ENCODE results near the gene GASK1A. TPM values are rescaled to one million over a fixed set of nuclear protein-coding genes. Genes with fewer than 3 reads are reported as not detected.

GASK1A gene
- total RNA-seq, 1 donor from 2014 or later, result 0.09 TPM

DNA sequence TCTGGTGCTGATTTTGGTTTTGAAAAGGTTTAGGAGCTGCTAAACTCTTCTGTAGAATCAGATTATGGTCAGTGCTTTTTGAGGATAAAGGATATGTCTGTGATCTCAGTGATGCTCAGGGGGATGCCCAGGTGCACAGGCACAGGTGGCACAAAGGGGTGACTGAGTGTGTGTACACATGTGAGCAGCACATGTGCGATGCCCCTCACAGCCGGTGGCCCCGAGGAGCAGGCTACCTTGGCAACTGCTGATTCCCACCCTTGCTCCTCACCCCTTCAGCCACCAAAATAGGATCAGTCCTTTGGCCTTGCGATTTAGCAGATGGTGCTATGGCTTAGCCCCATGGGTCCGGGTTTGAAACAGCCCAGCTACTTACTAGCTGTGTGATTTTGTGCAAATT lies 75.6 kb downstream of the GASK1A start:
- no peak for TF ChIP-seq EZH2 (IDR thresholded peaks at IDR 0.05; ENCODE audit: insufficient read depth, low read length)
- TF ChIP-seq, protein P1, sequence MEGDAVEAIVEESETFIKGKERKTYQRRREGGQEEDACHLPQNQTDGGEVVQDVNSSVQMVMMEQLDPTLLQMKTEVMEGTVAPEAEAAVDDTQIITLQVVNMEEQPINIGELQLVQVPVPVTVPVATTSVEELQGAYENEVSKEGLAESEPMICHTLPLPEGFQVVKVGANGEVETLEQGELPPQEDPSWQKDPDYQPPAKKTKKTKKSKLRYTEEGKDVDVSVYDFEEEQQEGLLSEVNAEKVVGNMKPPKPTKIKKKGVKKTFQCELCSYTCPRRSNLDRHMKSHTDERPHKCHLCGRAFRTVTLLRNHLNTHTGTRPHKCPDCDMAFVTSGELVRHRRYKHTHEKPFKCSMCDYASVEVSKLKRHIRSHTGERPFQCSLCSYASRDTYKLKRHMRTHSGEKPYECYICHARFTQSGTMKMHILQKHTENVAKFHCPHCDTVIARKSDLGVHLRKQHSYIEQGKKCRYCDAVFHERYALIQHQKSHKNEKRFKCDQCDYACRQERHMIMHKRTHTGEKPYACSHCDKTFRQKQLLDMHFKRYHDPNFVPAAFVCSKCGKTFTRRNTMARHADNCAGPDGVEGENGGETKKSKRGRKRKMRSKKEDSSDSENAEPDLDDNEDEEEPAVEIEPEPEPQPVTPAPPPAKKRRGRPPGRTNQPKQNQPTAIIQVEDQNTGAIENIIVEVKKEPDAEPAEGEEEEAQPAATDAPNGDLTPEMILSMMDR (IDR thresholded peaks at IDR 0.05; ENCODE audit: insufficient read depth, low read depth, low read length), result no peak
- Histone ChIP-seq H3K9ac (ENCODE audit: low read length) (no peak overlapping the region), H3K9me3 (ENCODE audit: insufficient read depth, low read depth, low read length) (no peaks in the 10 kb centered on the region), H3K4me2 (ENCODE audit: low read length) (no peak overlapping the region), H3K79me2 (ENCODE audit: insufficient read depth, low read length) (no peaks in the 10 kb centered on the region), H3K27me3 (ENCODE audit: insufficient read depth, low read length) (no peaks in the 10 kb centered on the region), H3K4me1 (ENCODE audit: insufficient read depth, low read length) (no peaks in the 10 kb centered on the region), H3K36me3 (ENCODE audit: insufficient read depth, low read length) (no peaks in the 10 kb centered on the region), H3K4me3 (ENCODE audit: insufficient read depth, low read depth, low read length) (no peak overlapping the region), H4K20me1 (ENCODE audit: insufficient read depth, low read length) (no peaks in the 10 kb centered on the region), H2AFZ (ENCODE audit: low read depth, low read length) (no peak overlapping the region), H3K27ac (ENCODE audit: low read depth, low read length) (no peak overlapping the region)
- Mint-ChIP-seq H3K27ac (ENCODE audit: unreplicated experiment) (no peak overlapping the region), H3K27me3 (ENCODE audit: low read depth, unreplicated experiment) (peaks cover 9% of the 10 kb centered on the region), H3K9me3 (ENCODE audit: unreplicated experiment) (peaks cover 18% of the 10 kb centered on the region), H3K4me3 (ENCODE audit: unreplicated experiment) (no peak overlapping the region), H3K36me3 (ENCODE audit: low read depth, unreplicated experiment) (no peaks in the 10 kb centered on the region), H3K4me1 (ENCODE audit: low read depth, unreplicated experiment) (no peaks in the 10 kb centered on the region)
- DNase-seq (ENCODE audit: low read depth) (no peak), FAIRE-seq (no peak)

DNA sequence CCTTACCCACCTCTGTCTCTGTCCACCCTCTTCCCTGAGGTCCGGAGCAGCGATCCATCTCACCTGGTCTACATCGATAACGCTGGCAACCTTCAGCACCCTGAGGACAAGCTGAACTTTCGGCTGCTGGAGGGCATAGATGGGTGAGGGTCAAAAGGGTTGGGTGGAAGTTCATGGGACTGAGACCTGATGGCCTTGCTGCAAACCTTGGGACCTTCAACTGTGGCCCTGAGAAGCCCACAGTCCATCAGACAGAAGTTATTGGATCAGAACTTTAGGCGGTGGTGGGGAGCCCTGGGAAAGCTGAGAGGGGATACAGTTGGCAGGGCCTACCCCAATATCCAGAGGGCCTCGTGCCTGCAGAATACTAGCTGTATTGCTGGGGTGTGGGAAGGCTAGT lies 76.3 kb downstream of the GASK1A start:
- no peak overlapping the region for H3K27ac Mint-ChIP-seq (ENCODE audit: unreplicated experiment)
- no peak for FAIRE-seq

More for the DNA sequence above, 76.3 kb downstream of the GASK1A start:
- Histone ChIP-seq H3K9ac (ENCODE audit: low read length) (no peak overlapping the region), H3K27ac (ENCODE audit: low read depth, low read length) (no peak overlapping the region), H3K27me3 (ENCODE audit: insufficient read depth, low read length) (no peaks in the 10 kb centered on the region), H3K4me3 (ENCODE audit: insufficient read depth, low read depth, low read length) (no peak overlapping the region), H3K79me2 (ENCODE audit: insufficient read depth, low read length) (no peaks in the 10 kb centered on the region), H2AFZ (ENCODE audit: low read depth, low read length) (no peak overlapping the region), H3K36me3 (ENCODE audit: insufficient read depth, low read length) (no peaks in the 10 kb centered on the region), H3K4me1 (ENCODE audit: insufficient read depth, low read length) (no peaks in the 10 kb centered on the region), H3K4me2 (ENCODE audit: low read length) (no peak overlapping the region), H3K9me3 (ENCODE audit: insufficient read depth, low read depth, low read length) (no peaks in the 10 kb centered on the region), H4K20me1 (ENCODE audit: insufficient read depth, low read length) (no peaks in the 10 kb centered on the region)
- H3K36me3 Mint-ChIP-seq (ENCODE audit: low read depth, unreplicated experiment), result no peaks in the 10 kb centered on the region
- H3K27me3 Mint-ChIP-seq (ENCODE audit: low read depth, unreplicated experiment), result peaks cover 9% of the 10 kb centered on the region
- no peak for DNase-seq (ENCODE audit: low read depth)
- H3K4me1 Mint-ChIP-seq (ENCODE audit: low read depth, unreplicated experiment), result no peaks in the 10 kb centered on the region
- TF ChIP-seq, protein P1 (IDR thresholded peaks at IDR 0.05; ENCODE audit: insufficient read depth, low read depth, low read length), result no peak
- TF ChIP-seq EZH2 (IDR thresholded peaks at IDR 0.05; ENCODE audit: insufficient read depth, low read length), result no peak
- H3K9me3 Mint-ChIP-seq (ENCODE audit: unreplicated experiment), result peaks cover 15% of the 10 kb centered on the region
- no peak overlapping the region for H3K4me3 Mint-ChIP-seq (ENCODE audit: unreplicated experiment)

All from astrocyte (in vitro differentiated cells and primary cell).